ENCODE results near the gene TENM4.
"Not testable (repeated sequence)": the region's sequence is repeated elsewhere in the genome, so short reads cannot be mapped to it uniquely, and the experiment has no call there.

The TENM4 gene

GRCh38 chr11:78651923-78652842 is 788.6 kb downstream of the TENM4 start:
- DNase-seq = no peak

DNA sequence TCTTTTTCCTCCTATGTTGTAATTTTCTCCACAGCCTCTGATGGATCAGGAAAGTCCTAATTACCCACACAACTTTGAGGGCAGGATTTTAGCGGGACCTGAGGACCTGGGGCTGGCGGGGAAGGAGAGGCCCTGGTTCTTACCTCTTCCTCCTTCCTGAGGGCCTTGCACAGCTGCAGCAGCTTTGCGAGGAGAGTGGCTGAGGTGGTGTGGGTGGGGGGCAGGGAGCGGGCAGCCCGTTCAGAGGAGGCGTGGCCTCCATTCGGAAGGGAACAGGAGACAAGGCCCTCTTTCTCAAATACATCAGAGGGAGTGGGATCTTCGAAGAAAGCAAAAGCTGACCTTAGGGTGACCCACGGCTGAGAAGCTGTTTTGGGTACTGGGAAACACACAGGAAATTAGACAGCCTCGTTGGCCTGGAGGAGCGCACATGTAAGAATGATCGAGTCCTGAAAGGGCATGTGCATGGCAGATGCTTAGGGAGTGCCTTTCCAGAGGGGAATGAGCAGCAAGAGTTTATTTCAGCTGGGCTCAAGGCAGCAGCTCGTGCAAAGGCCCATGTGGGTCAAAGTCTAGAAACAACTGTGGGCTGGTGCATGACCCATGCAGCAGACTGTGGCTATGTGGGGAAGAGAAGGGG is 789.6 kb downstream of the TENM4 start:
- DNase-seq = no peak

GRCh38 chr11:78649361-78650215 is 791.2 kb downstream of the TENM4 start:
- DNase-seq = no peak

- DNase-seq = no peak
These were observed 792.6 kb downstream of the TENM4 start for GRCh38 chr11:78647986-78648875.

GRCh38 chr11:78647266-78647915 is 793.4 kb downstream of the TENM4 start:
- DNase-seq = no peak

- DNase-seq = no peak
These were observed 794.2 kb downstream of the TENM4 start for GRCh38 chr11:78646564-78647185.

DNA sequence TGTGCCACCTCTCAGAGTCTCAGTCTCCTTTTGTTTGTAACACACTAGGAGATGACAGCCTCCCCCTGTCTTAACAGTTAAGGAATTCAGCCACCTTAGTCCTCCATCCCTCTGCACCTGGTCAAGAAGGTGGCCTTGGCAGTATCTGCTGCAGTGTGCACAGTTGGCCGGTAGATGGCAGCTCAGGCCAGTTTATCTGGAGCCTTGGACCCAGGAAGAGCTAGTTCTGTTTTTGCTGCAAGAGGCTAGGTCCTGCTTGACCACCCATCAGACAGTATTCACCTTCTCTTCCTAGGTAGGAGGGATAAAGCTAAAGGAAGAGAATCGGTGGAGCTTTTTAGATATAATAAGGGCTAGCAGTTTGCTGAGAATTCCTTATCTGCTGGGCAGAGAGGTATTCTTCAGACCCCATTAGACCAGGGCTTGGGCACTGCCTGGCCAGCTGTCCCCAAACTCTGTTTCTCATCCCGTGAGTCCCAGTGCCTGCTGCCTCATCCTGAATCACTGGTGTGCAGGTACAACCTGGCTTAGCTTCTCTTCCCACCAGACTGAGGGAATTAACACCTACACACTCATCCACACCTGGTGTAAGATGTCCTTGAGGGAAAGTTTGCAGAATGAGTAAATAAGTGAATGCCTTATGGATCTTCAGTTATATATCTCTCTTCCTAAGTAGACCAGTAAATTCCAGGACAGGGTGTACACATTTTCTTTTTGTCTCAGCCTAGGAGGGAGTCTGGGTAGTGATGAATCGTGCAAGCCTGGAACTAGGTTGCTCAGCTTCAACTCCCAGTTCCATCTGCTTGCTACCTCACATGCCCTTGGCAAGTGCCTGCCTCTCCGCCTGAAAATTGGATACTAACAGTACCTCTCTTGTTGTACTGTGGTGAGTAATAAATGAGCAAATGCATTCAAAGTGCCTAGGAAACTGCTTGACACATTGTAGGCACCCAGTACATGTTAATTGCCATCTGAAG is 795.3 kb downstream of the TENM4 start:
- DNase-seq = peak in 11 of 14 donors; percentile 8 to 63 (median 36)

- DNase-seq = no peak
These were observed 797.2 kb downstream of the TENM4 start for GRCh38 chr11:78643676-78644056.

DNA sequence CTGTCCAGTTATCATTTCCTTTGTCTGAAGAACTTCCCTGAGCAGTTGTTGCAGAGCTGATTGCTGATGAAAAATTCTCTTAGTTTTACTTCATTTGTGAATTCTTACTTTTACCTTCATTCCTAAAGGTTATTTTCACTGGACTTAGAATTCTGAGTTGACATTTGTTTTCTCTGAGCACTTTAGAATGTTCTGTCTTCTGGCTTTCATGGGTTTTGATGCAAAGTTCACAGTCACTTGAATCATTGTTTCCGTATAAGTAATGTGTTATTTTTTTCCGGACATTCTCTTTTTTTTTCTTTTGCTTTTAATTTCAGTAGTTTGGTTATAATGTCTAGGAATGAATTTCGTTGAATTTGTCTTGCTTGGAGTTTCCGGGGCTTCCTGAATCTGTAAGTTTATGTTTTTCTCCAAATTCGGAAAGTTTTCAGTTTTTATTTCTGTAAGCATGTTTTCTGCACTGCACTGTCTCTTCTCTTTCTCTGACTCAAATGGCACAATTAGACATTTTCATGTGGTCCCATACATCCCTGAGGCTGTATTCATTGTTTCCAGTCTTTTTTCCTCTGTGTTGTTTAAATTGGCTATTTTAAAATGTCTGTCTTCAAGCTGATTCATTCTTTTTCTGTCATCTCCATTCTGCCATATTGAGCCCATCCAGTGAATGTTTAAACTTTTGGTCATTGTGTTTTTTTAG is 797.7 kb downstream of the TENM4 start:
- no peak for DNase-seq

DNA sequence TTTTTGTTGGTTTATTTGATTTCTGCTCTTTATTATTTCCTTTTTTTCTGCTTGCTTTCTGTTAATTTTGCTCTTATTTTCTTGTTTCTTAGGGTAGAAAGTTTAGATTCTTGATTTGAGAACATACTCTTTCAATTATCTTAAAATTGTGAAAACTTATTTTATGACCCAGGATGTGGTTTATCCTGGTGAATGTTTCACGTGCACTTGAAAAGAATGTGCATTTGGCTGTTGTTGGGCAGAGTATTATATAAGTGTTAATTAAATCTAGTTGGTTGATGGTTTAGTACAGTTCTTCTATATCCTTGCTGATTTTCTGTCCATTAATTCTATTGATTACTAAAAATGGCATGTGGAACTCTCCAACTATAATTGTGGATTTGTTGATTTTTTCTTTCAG is 799.3 kb downstream of the TENM4 start:
- DNase-seq = no peak

DNA sequence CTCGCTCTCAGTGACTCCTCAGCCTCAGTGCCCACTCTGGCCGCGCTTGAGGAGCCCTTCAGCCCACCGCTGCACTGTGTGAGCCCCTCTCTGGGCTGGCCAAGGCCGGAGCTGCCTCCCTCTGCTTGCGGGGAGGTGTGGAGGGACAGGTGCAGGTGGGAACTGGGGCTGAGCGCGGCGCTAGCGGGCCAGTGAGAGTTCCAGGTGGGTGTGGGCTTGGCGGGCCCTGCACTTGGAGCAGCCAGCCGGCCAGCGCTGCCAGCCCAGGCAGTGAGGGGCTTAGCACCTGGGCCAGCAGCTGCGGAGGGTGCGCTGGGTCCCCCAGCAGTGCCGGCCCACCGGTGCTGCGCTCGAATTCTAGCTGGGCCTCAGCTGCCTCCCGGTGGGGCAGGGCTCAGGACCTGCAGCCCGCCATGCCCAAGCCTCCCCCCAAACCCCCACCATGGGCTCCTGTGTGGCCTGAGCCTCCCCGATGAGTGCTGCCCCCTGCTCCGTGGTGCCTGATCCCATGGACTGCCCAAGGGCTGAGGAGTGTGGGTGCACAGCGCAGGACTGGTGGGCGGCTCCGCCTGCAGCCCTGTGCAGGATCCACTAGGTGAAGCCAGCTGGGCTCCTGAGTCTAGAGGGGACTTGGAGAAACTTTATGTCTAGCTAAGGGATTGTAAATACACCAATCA is 802.0 kb downstream of the TENM4 start:
- DNase-seq = no peak

DNA sequence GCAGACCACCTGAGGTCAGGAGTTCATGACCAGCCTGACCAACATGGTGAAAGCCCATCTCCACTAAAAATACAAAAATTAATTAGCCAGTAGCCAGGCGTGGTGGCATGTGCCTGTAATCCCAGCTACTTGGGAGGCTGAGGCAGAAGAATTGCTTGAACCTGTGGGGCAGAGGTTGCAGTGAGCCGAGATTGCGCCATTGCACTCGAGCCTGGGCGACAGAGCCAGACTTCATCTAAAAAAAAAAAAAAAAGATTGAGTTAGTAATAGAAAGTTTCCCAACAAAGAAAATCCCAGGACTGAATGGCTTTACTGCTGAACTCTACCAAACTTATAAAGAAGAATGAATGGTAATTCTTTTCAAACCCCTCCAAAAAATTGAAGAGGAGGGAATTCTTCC is 803.3 kb downstream of the TENM4 start:
- not testable (repeated sequence) for DNase-seq

DNA sequence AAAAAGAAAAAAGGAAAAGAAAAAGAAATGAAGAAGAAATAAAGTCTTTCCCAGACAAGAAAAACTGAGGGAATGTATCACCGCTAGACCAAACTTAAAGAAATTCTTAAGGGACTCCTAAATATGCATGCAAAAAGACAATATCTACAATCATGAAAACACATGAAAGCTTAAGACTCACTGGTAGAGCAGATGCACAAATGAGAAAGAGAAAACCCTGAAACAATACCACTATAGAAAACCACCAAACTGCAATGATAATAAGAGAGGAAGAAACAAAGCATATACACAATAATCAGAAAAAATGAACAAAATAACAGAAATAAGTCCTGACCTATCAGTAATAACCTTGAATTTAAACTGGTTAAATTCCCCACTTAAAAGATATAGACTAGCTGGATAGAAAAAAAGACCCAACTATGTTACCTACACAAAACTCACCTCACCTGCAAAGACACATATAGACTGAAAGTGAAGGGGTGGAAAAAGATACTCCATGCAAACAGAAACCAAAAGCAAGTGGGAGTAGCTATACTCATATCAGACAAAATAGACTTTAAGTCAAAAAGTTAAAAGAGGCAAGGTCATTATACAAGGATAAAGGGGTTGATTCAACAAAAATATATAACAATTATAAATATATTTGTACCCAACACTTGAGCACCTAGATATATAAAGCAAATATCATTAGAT is 804.9 kb downstream of the TENM4 start:
- DNase-seq = no peak

- no peak for DNase-seq
These were observed 807.1 kb downstream of the TENM4 start for GRCh38 chr11:78633516-78634310.

DNA sequence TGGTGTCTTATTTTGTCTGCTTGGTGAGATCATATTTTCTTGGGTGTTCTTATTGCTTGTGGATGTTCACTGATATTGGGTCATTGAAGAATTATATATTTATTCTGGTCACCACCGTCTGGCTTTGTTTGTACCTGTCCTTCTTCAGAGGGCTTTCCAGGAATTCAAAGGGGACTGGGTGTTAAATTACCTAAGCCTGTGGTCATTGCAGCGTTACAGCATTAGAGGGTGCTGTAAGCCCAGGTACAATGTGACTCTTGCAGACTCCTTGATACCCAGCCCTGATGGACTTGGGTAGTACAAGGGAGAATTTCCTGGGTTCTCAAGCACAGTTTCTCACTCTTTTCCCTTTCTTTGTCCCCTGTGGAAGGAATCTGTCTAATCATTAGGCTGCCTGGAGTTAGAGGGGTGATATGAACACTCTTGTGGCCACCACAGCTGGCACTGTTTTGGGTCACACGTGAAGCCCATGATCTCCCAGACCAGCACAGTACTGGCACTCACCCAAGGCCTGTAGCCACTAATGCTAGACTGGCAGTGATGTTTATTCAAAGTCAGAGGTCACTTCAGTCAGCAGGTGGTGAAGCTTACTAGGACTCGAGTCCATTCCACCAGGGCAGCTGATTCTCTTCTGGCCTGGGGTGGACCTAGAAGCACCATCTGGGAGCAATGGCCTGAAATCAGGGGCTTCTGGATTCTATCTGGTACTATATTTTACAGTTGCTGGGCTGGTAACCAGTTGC is 810.1 kb downstream of the TENM4 start:
- no peak for DNase-seq

GRCh38 chr11:78630155-78630554 is 810.7 kb downstream of the TENM4 start:
- no peak for DNase-seq
